T-helper 9 cell (primary cell): Measurements from ENCODE around the gene AJAP1.

Experiments used
- DNase-seq: peaks from one replicate; pipeline ENCODE4 v3.0.0-alpha.2; 2020

Gene AJAP1

GRCh38 chr1:4684136-4684535 is 29.7 kb downstream of the AJAP1 start:
- no peak for DNase-seq

GRCh38 chr1:4684864-4685522 is 30.6 kb downstream of the AJAP1 start:
- no peak for DNase-seq

GRCh38 chr1:4685523-4685865 is 31.1 kb downstream of the AJAP1 start:
- no peak for DNase-seq

DNA sequence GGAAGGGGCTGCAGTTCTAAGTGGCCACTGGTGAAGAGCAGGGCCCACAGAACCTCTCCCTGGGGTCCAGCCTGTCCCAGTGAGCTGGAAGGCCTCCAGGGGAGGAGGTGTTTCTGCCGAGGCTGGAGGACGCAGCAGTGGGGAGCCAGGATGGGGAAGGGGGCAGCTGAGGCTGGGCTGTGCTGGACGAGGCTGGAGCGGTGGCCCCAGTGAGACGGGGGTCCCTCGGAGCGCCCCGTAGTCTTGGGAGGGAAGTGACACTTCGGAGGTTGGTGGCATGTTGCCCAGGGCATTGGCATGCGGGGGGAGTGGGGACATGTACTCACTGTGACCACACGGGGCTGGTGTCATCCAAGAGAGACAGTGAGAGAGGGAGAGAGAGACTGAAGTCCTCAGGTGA is 33.5 kb downstream of the AJAP1 start:
- DNase-seq, result no peak

DNA sequence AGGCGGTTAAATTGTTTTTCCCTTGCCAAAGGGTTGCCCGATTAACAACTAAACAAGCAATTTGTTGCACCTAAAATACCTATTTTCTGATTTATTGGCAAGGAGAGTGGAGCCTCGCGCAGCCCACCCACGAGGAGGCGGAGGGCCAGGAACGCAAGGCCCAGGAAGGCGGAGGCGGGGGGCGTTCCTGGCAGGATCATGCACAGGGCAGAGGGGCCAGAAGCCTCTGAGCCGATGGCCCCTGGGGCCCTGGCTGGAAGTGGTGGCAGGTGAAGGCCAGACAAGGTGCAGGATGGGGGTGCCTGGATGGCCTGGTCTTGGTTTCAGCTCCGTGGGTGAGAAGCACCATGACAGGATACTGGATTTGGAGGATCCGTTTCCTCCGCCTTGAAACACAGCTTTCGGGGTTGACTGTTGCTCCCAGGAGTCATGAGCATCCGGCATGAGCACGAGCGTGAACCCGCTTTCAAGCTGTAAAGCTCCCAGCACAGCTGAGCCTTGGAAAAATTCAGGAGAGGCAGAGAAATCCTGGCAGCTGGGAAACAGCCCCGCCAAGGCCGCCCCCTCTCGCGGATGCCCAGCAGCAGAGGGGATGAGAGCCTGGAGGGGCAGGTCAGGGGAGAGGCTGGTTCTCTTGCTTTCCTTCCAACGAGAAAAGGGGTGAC is 35.0 kb downstream of the AJAP1 start:
- DNase-seq, result no peak

DNA sequence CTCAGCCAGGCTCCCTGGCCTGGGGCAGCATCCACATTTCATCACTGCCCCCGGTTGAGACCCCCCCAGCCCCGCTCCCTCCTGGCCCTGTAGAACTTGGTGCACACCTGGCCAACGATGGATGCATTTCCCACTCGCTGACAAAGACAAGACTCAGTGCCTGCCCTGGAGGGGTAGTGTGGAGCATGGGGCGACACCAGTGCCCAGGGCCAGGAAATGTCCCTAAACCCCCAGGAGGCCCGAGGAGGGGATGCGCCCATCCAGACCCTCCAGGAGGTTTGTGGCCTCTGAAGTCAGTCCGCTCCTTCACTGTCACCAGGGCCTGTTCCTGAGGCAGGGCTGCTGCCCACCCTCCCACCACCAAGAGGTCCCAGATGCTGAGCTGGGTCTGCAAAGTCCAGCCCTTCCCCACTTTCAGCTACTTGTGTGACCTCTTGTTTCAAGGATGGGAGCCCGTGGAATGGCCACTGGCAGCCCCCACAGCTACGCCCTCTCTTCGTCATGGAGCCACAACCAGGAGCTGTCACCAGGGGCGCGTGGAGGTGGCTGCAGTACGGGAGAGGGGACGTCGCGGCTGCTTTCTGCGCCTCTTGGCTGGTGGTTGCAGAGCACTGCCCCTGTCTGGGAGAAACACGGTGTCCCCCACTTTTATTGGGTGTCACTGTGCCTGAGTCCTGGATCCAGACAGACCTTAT is 35.7 kb downstream of the AJAP1 start:
- DNase-seq, result no peak

GRCh38 chr1:4690951-4691675 is 36.7 kb downstream of the AJAP1 start:
- DNase-seq, result no peak

DNA sequence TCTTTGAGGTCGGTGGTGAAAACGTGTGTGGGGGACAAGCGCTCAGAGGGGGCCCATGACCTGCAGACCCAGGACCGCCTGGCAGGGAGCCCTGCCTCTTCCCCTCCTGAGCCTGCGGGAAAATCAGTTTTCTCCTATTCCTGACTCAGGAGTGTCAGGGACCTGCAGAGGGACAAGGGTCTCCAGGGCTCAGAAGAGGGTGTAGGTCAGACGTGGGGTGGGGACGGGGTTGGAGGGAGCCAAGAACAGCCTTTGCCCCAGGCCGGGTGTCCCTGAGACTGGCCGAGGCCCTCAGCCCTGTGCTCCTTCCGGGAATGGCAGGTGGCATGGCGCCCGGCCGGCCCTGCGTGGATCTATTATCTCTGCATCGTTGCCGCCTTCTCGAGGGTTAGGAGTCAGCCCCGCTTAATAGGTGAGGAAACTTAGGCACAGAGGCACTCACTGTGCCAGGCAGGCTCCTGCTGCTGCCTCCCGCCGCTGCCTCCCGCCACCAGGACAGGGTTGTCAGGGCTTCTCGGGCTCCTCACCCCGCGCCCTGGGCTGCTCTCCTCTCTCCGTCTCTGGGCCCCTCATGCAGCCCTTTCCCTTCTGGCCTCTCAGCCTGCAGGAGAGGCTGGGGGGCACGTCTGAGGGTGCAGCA is 37.5 kb downstream of the AJAP1 start:
- no peak for DNase-seq

GRCh38 chr1:4692437-4692836 is 38.0 kb downstream of the AJAP1 start:
- DNase-seq, result no peak

DNA sequence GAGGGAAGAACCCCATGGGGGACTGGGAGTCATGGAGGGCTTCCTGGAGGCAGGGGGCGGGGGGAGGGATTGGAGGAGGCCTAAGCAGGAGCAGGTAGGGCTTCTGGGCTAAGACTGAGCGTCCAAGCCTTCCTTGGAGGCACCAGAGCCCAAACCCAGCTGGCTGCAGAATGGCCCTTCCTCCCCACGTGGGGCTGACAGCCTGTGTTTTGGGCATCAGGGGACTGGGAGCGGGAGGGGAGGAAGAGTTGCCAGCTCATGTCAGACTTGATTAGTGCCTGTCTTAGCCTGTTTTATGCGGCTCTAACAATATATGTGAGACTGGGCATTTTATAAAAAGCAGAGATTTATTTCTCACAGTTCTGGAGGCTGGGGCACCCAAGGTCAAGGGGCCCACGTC is 38.9 kb downstream of the AJAP1 start:
- no peak for DNase-seq

DNA sequence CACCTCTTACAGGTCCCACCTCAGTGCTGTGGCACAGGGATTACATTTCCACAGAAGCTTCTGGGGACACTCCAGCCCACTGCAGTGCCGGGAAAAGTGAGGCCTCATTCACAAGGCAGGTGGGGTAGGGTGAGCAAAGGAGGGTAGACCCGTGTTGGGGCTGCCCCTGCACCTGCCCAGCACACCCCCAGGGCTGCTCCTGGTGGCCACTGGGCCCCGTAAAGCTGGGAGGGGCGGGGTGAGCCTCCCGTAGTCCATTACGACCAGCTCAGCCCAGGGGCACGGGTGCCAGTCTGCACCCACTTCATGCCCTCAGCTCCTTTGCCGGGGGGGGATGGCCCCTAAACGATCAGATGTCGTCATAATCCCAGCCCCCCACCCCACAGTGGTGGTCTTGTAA is 39.5 kb downstream of the AJAP1 start:
- no peak for DNase-seq

DNA sequence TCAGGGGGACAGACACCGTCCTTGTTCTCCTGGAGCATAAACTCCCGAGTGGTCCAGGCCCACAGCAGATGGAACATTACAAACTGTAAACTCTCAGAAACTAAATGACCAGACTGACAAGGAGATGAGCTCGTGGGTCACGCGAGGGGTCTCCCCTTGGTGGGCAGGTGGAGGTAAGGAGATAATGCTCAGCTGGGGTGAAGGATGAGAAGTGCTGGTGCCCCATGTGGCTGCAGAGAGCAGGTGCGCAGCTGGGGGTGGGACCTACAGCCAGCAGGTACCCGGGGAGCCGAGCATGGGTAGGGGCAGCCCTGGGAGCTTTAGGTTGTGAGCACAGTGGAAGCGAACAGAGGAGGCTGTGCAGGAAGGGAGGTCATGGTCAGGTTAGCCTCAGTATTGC is 40.1 kb downstream of the AJAP1 start:
- no peak for DNase-seq

DNA sequence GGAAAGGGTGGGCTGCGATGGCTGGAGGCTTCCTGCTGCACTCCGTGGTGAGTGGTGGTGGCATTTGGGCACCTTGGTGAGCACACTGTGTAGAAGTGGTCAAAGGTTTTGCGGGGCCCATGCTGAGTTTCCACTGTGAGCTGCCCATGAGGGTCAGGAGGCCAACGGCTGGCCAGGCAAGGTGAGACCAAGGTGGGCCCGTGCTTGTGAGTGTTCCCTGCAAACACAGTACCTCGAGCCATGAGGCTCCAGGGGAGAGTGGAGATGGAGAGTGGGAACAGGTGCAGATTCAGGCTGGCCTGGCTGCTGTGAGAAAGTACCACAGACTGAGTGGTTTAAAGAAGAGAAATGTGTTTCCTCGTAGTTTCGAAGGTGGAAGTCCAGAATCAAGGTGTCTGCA is 40.8 kb downstream of the AJAP1 start:
- DNase-seq, result no peak

GRCh38 chr1:4696161-4696745 is 41.8 kb downstream of the AJAP1 start:
- DNase-seq, result no peak

- no peak for DNase-seq
Measured at GRCh38 chr1:4696753-4697152, 42.3 kb downstream of the AJAP1 start.

GRCh38 chr1:4697801-4698200 is 43.4 kb downstream of the AJAP1 start:
- no peak for DNase-seq

DNA sequence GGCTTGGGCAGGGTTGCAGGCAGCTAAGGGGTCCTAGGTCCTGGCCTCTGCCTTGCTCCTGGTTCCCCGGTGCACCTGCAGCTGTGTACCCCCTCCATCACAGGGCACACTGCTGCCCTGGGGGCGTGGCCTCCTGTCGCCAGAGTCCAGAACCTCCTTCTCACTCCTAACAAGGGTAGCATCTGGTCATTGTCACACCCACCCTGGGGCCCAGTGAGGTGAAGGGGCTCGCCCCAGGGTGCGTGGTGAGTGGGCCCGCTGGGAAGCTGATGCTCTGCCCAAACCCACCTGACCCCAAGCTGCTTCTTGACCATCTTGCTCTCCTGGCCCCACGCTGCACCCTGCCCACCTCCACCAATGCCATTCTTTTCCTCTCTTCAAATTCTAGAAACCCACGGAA is 44.5 kb downstream of the AJAP1 start:
- DNase-seq, result no peak

DNA sequence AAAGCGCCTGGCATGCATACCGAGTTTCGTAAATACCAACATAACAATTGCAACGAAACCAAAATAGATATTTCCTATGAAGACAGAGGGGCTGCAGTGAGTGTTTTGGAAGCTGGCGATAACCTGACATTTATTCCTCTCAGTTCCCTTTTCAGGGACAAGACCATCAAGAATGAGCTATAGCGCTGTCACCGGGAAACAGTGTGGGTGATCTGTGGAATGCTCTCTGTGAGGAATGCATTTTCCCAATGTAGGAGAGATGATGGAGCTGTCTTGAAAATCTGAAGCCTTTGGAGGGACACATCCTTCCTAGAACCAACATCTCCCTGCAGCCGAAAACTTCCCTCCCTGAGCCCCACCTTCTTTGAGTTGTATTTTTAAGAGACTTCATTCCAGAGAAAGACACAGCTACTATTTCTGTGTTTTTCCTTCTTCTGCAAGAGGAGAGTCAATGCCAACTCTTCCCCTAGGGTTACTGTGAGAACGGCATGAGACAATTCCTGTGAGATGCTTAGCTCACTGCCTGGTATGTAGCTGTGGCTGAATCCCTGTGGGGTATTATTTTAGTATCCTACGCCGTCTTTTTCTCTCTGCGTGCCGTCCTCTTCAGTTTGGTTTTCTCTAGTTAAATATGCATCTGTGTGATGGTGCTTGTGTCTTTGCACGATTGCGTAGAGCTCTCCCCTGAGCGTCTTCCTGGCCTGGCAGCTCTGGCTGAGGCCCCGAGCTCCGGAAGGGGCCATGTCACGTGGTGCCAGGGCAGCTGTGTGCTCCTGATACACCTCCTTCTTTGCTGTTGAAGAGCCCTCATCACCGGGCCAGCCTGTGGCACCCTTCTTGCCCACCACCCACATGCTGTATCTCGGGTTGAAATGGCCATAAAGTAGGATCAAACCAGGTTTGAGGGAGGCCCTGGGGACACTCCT is 45.2 kb downstream of the AJAP1 start:
- no peak for DNase-seq

DNA sequence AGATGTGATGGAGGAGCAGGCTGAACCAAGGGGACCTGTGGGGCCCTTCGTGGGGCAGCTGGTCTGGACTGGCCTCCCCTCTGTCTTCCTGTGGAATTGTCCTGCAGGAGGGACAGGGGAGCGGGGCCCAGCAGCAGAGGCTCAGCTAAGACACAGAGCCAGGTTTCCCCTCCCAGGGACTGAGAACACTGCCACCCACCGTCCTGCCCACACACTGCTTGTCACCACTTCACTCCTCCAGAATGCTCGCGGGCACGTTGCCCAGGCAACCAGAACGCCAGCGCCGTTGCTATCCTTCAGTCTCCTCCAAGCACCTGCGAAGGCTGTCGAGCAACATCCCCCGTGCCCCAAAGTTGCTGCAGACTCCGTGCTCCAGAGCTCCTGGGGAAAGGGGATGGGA is 46.4 kb downstream of the AJAP1 start:
- DNase-seq, result no peak

GRCh38 chr1:4701276-4701675 is 46.9 kb downstream of the AJAP1 start:
- DNase-seq, result no peak

DNA sequence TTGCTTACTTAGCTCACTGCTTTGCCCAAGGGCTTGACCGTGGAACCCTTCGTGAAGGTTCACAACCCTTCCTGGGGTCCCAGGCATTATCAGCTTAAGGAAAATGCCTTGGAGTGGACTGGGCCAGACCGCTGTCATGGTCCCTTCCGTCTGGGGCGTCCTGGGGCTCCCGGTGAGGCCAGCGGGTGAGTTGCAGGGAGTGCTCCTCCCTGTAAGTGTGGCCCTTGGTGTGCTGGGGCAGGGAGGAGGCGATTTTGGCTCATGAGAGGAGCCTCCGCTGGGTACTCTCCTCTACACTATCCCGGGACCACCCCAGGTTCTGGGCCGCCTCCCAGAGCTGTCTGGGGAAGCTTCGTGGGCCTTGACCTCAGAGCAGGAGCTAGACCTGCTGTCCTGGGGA is 48.1 kb downstream of the AJAP1 start:
- no peak for DNase-seq

DNA sequence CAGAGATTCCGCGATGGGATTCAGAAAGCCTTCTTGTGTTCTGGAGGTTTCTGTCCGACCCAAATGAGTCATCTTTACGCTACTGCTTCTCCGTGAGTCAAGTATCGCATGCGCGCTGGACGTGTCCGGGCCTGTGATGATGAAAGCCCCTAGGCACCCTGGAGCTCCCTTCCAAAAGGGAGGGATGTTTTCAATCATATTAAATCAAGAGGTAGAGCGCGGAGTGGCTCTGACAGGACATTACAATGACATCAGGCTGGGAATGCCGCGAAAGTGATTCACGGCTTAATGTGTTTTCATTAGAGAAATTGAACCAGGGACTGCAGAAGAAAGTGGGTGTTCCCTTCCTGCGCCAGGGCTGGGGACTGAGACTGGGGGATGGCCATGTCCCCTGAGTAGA is 48.5 kb downstream of the AJAP1 start:
- no peak for DNase-seq
